22Rv1 (cell line): Measurements from ENCODE around the gene TMEM179B.

Experiments
- ZFX ChIP-seq: fragments of 450-650 bp; IDR thresholded peaks from 2 replicates; pipeline ENCODE4 v1.6.1; 2017; ENCODE audit warnings: antibody characterized with exemption, borderline replicate concordance
- TF ChIP-seq, protein P1 (sequence below): fragments of 450-650 bp; IDR thresholded peaks from 2 replicates; pipeline ENCODE4 v1.5.1; 2017; ENCODE audit warnings: mild to moderate bottlenecking

DNA sequence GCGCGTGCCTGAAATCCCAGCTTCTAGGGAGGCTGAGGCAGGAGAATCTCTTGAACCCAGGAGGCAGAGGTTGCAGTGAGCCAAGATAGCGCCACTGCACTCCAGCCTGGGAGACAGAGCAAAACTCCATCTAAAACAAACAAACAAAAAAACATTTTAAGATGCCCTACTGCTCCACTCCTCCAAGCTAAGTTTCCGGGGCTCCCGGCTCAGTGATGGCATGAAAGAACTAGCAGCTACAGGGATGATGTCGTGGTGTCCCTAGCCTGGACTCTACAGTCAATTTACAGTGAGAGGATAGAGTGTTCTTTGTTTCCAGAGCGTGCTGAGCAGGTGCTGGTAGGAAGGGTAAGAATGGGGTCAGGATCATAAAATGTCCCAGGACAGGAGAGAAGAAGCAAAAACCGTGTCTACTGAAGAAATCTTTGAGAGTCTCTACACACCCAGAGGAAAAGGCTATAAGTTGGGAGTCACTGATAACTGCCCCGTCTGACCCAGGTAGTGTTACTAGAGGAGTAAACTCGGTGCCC lies 32.1 kb upstream of the TMEM179B start:
- TF ChIP-seq, protein P1, sequence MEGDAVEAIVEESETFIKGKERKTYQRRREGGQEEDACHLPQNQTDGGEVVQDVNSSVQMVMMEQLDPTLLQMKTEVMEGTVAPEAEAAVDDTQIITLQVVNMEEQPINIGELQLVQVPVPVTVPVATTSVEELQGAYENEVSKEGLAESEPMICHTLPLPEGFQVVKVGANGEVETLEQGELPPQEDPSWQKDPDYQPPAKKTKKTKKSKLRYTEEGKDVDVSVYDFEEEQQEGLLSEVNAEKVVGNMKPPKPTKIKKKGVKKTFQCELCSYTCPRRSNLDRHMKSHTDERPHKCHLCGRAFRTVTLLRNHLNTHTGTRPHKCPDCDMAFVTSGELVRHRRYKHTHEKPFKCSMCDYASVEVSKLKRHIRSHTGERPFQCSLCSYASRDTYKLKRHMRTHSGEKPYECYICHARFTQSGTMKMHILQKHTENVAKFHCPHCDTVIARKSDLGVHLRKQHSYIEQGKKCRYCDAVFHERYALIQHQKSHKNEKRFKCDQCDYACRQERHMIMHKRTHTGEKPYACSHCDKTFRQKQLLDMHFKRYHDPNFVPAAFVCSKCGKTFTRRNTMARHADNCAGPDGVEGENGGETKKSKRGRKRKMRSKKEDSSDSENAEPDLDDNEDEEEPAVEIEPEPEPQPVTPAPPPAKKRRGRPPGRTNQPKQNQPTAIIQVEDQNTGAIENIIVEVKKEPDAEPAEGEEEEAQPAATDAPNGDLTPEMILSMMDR: no peak
- no peak for TF ChIP-seq ZFX
